Sigmoid colon (tissue), 4 donors: ENCODE results near the gene SLC24A4.

Experiments used
- CTCF ChIP-seq, 4 experiments: fragments of 450-650 bp in 3 of 4; fragments of 200-600 bp in 1 of 4; IDR thresholded peaks; one replicate each; pipeline ENCODE4 v1.5.1; 2016 to 2019; ENCODE audit warnings: antibody characterized with exemption in 4 of 4, mild to moderate bottlenecking in 3 of 4, moderate library complexity in 2 of 4
- EP300 ChIP-seq, 4 donors: sonication (generic); formaldehyde crosslinking; IDR thresholded peaks; one replicate each; pipeline ENCODE4 v1.6.1; 2017; ENCODE audit warnings: antibody characterized with exemption in 4 of 4
- POLR2A ChIP-seq, 2 donors: fragments of 450-650 bp; IDR thresholded peaks; one replicate each; pipeline ENCODE4 v1.6.1; 2016; ENCODE audit warnings: antibody characterized with exemption in 2 of 2, mild to moderate bottlenecking in 2 of 2, moderate library complexity in 2 of 2
- POLR2AphosphoS5 ChIP-seq, 4 donors: sonication (generic); formaldehyde crosslinking; IDR thresholded peaks; one replicate each; pipeline ENCODE4 v1.6.1; 2017; ENCODE audit warnings: antibody characterized with exemption in 4 of 4

GRCh38 chr14:92334050-92334449 is 11.1 kb downstream of the SLC24A4 start:
- TF ChIP-seq CTCF (IDR thresholded peaks at IDR 0.05) (no peak), POLR2A (IDR thresholded peaks at IDR 0.05) (no peak), EP300 (IDR thresholded peaks at IDR 0.05) (no peak), POLR2AphosphoS5 (IDR thresholded peaks at IDR 0.05) (no peak)
